GM19438 (cell line): ENCODE measurements around the gene KCNT1.

Experiments used
- ATAC-seq: cut with Tn5 transposase; IDR thresholded peaks from one replicate; pipeline ENCODE4 v1.9.1; 2021; ENCODE audit warnings: low read depth; ENCODE audit not compliant: unreplicated experiment

KCNT1 gene

GRCh38 chr9:135698236-135698635 is 3.7 kb upstream of the KCNT1 start:
- ATAC-seq, result no peak

GRCh38 chr9:135698767-135699166 is 3.2 kb upstream of the KCNT1 start:
- ATAC-seq, result no peak

DNA sequence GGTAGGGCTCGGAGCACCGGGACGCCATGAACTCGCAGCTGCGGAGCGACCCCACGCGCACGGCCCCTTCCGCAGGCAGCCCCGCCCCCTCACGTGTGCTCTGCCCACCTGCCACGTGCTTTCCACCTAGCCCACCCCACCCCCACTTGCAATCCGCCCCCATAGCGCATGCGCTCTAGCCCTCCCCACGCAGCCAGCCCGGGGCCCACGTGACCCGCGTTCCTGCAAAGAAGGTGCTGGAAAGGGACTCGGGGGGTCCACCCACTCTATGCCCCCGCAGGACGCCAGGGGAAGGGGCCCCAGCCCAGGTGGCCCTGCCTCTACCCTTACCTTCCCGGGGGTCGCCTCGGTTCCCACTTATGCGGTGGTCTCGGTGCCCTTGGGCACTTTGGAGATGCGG is 2.5 kb upstream of the KCNT1 start, which contains the start of gene SOHLH1:
TSS of gene SOHLH1 (minus strand) at position 42 of the 400 bp plus-strand sequence. CDS start at position 28, 14 bp downstream.
- no peak for ATAC-seq

DNA sequence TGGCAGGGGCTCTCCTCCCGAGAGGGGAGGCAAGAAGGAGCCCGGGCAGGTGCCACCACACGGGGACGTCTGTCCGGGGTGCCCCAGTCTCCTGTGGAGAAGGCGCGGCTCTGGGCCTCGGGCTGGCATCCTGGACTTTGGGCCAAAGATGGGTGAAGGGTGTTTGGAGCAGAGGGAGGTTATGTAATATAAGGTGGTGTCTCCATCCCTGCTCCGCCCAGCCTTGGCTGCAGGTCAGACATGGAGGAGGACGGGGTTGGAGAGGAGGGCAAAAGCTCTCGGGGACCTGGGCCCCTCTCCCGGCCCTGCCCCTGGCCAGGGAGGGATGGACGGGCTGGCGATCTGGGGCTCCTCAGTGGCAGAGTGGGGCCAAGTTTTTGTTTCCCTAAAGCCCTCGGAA is 1.5 kb upstream of the KCNT1 start:
- ATAC-seq, result no peak

GRCh38 chr9:135701067-135701958 is 672 bp upstream of the KCNT1 start:
- no peak for ATAC-seq

GRCh38 chr9:135703726-135704125 is 1.7 kb downstream of the KCNT1 start:
- ATAC-seq, result no peak

DNA sequence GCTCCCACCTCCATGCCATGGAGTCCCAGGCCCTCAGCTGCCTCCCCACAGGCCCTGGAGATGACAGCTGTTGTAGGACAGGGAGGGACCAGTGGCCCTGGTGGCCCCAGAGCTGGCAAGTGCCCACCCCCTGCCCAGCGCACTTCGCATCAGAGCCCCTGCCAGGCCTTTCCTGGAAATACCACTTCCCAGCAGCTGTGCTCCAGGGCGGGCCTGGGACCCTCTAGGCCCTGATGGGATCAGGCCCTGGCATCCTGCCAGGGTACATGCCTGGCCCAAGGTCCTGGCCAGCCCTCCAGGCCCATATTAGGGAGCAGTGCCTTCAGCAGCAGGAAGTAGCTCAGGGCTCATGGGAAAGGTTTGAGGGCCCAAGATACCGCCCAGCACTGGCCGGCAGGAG is 2.5 kb downstream of the KCNT1 start:
- no peak for ATAC-seq

DNA sequence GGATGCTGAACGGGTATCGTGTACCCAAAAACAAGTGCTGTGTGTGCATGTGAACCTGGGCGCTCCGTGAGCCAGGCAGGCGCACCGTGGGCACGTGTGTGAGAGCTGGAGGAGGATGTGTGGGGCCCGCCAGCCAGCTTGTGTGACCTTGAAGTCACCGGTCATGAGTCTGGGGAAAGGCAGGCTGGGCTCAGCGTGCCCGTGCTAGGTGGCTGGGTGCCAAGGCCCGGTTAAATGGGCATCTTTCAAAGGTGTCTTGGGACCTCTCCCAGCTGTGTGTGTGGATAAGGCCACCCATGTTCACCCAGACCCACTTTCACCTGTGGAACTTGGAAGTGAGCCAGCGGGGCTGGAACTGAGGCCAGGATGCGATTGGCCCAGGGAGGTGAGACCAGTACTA is 3.4 kb downstream of the KCNT1 start:
- ATAC-seq, result no peak

GRCh38 chr9:135706288-135706687 is 4.3 kb downstream of the KCNT1 start:
- ATAC-seq, result no peak

DNA sequence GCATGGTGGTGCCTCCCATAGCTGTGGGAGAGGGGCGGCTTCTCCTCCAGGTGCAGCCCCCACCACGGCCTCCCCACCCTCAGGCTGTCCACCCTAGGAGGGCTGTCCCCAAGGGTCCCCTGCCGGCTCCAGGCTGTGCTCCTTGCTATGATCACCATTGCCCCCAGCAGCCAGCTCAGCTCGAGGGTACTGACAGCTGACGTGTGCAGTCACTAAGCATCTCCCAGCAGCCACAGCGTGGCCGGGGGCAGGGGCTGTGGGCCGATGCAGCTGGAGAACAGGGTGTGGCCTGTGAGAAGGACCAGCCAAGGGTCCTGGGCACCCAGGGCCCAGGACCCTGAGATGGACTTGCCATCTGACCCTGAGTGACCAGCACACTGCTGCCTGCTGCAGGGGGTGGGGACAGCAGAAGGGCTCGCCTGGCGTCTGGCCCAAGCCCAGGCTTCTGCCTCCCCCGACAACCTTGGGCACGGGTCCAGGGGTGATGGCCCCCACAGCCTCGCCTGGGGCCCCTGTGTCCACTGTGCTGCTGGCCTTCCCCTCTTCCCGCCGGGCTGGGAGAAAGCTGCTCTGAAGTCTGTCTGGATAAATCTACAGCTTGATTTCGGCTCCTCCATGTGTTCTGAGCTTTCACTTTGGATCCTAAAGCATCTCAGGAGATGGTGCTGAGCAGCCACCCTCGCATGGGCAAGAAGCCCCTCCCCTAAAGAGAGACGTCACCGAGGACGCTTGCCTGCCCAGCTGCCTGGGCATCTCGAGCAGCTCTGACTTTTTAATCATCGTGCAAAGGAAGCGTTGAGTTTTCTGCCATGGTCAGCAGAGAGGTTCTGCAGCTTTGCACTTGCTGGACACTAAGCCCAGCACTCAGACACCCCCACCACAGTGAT is 5.5 kb downstream of the KCNT1 start:
- ATAC-seq, result no peak

GRCh38 chr9:135708164-135708563 is 6.2 kb downstream of the KCNT1 start:
- no peak for ATAC-seq

DNA sequence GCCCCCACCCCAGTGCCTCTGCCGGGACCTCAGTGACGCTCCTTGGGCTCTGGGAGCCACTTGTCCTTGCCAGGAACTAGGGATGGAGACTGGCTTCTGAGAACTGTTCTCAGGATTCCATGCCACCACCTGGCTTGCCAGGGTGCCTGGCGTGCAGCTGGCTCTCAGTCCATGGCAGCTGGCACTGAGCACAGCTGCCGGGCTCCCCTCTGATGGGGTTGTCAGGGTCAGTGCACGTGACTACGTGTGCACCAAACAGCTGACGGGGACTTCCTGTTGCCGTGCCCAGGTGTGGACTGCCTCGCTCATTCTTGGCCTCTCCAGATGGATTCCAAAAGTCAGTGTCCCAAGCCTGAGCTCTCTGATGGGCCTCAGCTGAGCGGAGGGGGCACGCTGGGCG is 9.4 kb downstream of the KCNT1 start:
- ATAC-seq, result no peak

GRCh38 chr9:135711881-135712280 is 9.9 kb downstream of the KCNT1 start:
- no peak for ATAC-seq

DNA sequence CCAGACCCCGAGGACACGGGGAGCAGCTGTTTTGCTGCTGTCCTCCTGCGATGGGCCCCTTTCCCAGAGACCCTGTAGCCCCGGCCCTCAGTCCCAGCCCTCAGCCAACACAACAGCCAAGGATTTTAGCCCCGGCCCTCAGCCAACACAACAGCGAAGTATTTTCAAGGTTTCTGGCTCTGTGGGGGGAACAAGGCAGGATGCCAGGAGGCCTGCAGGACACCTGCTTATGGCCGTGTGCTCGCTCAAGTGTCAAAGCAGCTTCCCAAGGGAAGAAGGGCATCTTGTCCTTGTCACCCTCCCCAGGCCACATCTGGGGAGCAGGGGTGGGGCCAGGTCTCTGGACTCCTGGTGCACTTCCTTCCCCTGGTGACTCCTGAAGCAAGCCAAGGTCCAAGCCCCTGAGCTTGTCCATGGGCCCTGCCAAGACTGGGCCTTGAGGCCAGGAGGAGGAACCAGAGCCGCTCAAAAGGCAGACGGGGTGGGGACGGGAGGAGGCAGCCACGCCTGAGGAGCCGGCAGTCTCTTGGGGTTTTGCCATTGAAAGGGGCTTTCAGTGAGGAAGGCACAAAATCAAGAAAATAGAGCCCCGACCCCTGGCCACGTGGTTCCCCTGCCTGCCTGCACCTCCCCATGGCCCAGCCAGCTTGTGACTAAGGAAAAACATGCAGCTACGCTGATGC is 10.8 kb downstream of the KCNT1 start:
- ATAC-seq, result no peak

GRCh38 chr9:135714242-135715055 is 12.5 kb downstream of the KCNT1 start:
- no peak for ATAC-seq

DNA sequence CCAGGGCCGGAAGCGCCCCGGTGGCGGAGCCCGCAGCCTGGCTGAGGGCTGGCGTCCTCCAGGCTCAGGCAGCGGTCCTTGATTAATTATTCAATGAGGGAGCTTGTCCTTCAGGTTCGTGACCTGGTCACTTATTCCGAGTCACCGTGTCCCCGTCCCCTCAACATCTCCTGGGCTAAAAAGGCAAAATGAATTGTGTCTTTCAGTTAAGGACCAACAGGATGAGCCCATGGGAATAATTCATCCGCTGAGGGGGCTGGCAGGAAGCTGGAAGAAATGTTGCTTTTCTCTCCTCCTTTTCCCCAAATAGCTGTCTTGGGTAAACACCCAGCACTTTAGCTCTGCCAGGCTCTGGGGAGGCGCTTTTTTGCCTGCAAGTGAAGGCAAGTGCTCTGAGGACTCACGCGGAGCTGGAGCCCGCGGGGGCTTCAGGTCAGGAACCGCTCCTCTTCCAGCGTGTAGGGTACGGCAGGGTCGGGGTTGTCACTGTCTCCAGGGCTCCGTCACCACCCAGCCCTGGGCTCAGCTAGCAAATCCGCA is 13.1 kb downstream of the KCNT1 start:
- ATAC-seq, result no peak

GRCh38 chr9:135716045-135716444 is 14.1 kb downstream of the KCNT1 start:
- ATAC-seq, result no peak

- no peak for ATAC-seq
Observed at GRCh38 chr9:135717410-135717809, 15.4 kb downstream of the KCNT1 start.

DNA sequence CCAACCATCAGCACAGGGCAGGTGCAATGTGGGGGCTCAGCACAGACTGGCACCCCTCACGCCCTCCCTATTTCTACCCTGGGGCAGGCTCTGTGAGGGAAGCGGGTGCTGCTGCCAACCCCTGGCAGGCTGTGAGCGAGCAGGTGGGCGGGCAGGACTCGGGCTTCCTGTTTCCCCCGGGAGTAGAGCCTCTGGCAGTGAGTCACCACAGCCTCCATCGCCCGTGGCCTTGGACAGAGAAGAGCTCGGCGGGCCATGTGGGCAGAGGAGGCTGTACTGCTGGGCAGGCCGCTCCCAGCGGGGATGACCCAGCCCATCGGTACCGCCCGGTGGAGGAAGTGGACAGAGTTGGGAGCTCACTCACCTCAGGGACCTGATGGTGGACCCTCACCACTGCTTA is 16.6 kb downstream of the KCNT1 start:
- ATAC-seq, result no peak

DNA sequence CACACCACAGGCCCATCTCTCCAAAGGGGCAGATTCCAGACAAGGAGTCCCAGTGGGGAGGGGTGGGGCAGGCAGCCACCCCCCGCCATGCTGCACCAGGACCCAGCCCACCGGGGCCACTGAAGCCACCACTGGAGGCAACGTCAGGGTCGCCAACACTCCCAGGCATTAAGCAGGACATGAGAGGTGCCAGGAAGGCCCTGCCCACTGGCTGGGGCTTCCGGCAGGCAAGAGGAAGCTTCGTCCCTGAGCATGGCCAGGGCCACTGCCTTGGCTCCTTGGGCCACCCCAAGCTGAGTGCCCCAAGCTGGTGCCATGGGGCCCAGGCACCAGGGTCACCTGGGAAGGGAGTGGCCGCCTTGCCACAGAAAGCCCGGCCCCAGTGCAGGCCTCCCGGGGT is 17.5 kb downstream of the KCNT1 start:
- no peak for ATAC-seq
